Hematopoietic multipotent progenitor cell treated with erythropoietin and hydrocortisone succinate and interleukin-3 and kit ligand, for 6 days (in vitro differentiated cells): ENCODE results near the gene NRXN3.

Experiments used
- DNase-seq: peaks from one replicate; pipeline ENCODE4 v3.0.0-alpha.2; 2015

The NRXN3 gene

GRCh38 chr14:79614448-79614847, 1444.3 kb downstream of the NRXN3 start:
- no peak for DNase-seq

- no peak for DNase-seq
These were observed 1456.9 kb downstream of the NRXN3 start for GRCh38 chr14:79627058-79627457.

GRCh38 chr14:79629411-79630287, 1459.5 kb downstream of the NRXN3 start:
- DNase-seq, result no peak

- no peak for DNase-seq
These were observed 1460.3 kb downstream of the NRXN3 start for GRCh38 chr14:79630288-79630960.

- DNase-seq, result no peak
These were observed 1461.1 kb downstream of the NRXN3 start for GRCh38 chr14:79631276-79631675.

- no peak for DNase-seq
These were observed 1468.6 kb downstream of the NRXN3 start for GRCh38 chr14:79638672-79639266.

GRCh38 chr14:79639613-79640012, 1469.4 kb downstream of the NRXN3 start:
- no peak for DNase-seq

- no peak for DNase-seq
These were observed 1471.2 kb downstream of the NRXN3 start for GRCh38 chr14:79641371-79641770.

GRCh38 chr14:79643132-79643531, 1473.0 kb downstream of the NRXN3 start:
- no peak for DNase-seq

GRCh38 chr14:79645753-79646362, 1475.7 kb downstream of the NRXN3 start:
- no peak for DNase-seq

- DNase-seq, result no peak
These were observed 1479.7 kb downstream of the NRXN3 start for GRCh38 chr14:79649856-79650255.

GRCh38 chr14:79652513-79653307, 1482.5 kb downstream of the NRXN3 start:
- DNase-seq, result no peak

GRCh38 chr14:79656056-79656455, 1485.9 kb downstream of the NRXN3 start:
- no peak for DNase-seq

- DNase-seq, result no peak
These were observed 1486.3 kb downstream of the NRXN3 start for GRCh38 chr14:79656496-79656895.

- no peak for DNase-seq
These were observed 1488.0 kb downstream of the NRXN3 start for GRCh38 chr14:79658221-79658620.

- no peak for DNase-seq
These were observed 1488.6 kb downstream of the NRXN3 start for GRCh38 chr14:79658769-79659168.

- DNase-seq, result no peak
These were observed 1490.1 kb downstream of the NRXN3 start for GRCh38 chr14:79660053-79660939.

GRCh38 chr14:79661752-79662151, 1491.6 kb downstream of the NRXN3 start:
- DNase-seq, result no peak

GRCh38 chr14:79663453-79663852, 1493.3 kb downstream of the NRXN3 start:
- no peak for DNase-seq

GRCh38 chr14:79665556-79665955, 1495.4 kb downstream of the NRXN3 start:
- DNase-seq, result no peak

GRCh38 chr14:79668951-79669350, 1498.8 kb downstream of the NRXN3 start:
- DNase-seq, result no peak

- no peak for DNase-seq
These were observed 1500.6 kb downstream of the NRXN3 start for GRCh38 chr14:79670811-79671210.
